ENCODE data around the gene NEK11.

Gene NEK11

GRCh38 chr3:131381445-131382291, 355.0 kb downstream of the NEK11 start, which contains the start of gene NUDT16:
TSS of gene NUDT16 (plus strand) at chr3:131381774. CDS start at chr3:131381805, 31 bp downstream.
- peak; percentile 99 for DNase-seq (ENCODE audit: low read depth)
- no peak for TF ChIP-seq CTCF (IDR thresholded peaks at IDR 0.05; ENCODE audit: insufficient read depth, low read depth, low read length, missing control alignments)
- peak within 1 kb of the TSS; percentile 68 for H3K4me3 ChIP-seq (ENCODE audit: low read depth, low read length)

- TF ChIP-seq CTCF (IDR thresholded peaks at IDR 0.05; ENCODE audit: insufficient read depth, low read depth, low read length, missing control alignments), result no peak
- no peak for DNase-seq (ENCODE audit: low read depth)
- H3K4me3 ChIP-seq (ENCODE audit: low read depth, low read length), result no peak overlapping the region
Observed at GRCh38 chr3:131386429-131387165, 359.9 kb downstream of the NEK11 start.

- no peak overlapping the region for H3K4me3 ChIP-seq (ENCODE audit: low read depth, low read length)
- DNase-seq (ENCODE audit: low read depth), result no peak
- TF ChIP-seq CTCF (IDR thresholded peaks at IDR 0.05; ENCODE audit: insufficient read depth, low read depth, low read length, missing control alignments), result no peak
Observed at GRCh38 chr3:131387796-131388489, 361.3 kb downstream of the NEK11 start.

- DNase-seq (ENCODE audit: low read depth), result no peak
- no peak overlapping the region for H3K4me3 ChIP-seq (ENCODE audit: low read depth, low read length)
- no peak for TF ChIP-seq CTCF (IDR thresholded peaks at IDR 0.05; ENCODE audit: insufficient read depth, low read depth, low read length, missing control alignments)
Observed at GRCh38 chr3:131388490-131388799, 361.8 kb downstream of the NEK11 start.

GRCh38 chr3:131390331-131390730, 363.7 kb downstream of the NEK11 start:
- TF ChIP-seq CTCF (IDR thresholded peaks at IDR 0.05; ENCODE audit: insufficient read depth, low read depth, low read length, missing control alignments), result no peak
- no peak overlapping the region for H3K4me3 ChIP-seq (ENCODE audit: low read depth, low read length)
- no peak for DNase-seq (ENCODE audit: low read depth)

GRCh38 chr3:131393051-131393450, 366.4 kb downstream of the NEK11 start:
- TF ChIP-seq CTCF (IDR thresholded peaks at IDR 0.05; ENCODE audit: insufficient read depth, low read depth, low read length, missing control alignments), result no peak
- DNase-seq (ENCODE audit: low read depth), result no peak
- no peak overlapping the region for H3K4me3 ChIP-seq (ENCODE audit: low read depth, low read length)

Data from GM12865 (cell line).